HG02759 (cell line): ENCODE results near the gene HUNK.
"Not testable (repeated sequence)": the region's sequence is repeated elsewhere in the genome, so short reads cannot be mapped to it uniquely, and the experiment has no call there.

Experiments used
- ATAC-seq: cut with Tn5 transposase; IDR thresholded peaks from one replicate; pipeline ENCODE4 v1.9.1; 2021; ENCODE audit warnings: mild to moderate bottlenecking, moderate library complexity; ENCODE audit not compliant: unreplicated experiment

Gene HUNK

GRCh38 chr21:31946876-31947550 is 74.2 kb downstream of the HUNK start:
- not testable (repeated sequence) for ATAC-seq

- no peak for ATAC-seq
Observed at GRCh38 chr21:31948676-31949075, 75.9 kb downstream of the HUNK start.

GRCh38 chr21:31952828-31953227 is 80.0 kb downstream of the HUNK start:
- no peak for ATAC-seq

GRCh38 chr21:31957631-31958030 is 84.8 kb downstream of the HUNK start:
- ATAC-seq, result no peak

- no peak for ATAC-seq
Observed at GRCh38 chr21:31959881-31960280, 87.1 kb downstream of the HUNK start.

- ATAC-seq, result no peak
Observed at GRCh38 chr21:31961027-31961426, 88.2 kb downstream of the HUNK start.

GRCh38 chr21:31961704-31962103 is 88.9 kb downstream of the HUNK start:
- no peak for ATAC-seq

GRCh38 chr21:31964692-31965091 is 91.9 kb downstream of the HUNK start:
- no peak for ATAC-seq

- ATAC-seq, result no peak
Observed at GRCh38 chr21:31967334-31967733, 94.5 kb downstream of the HUNK start.

- no peak for ATAC-seq
Observed at GRCh38 chr21:31972622-31973021, 99.8 kb downstream of the HUNK start.

- no peak for ATAC-seq
Observed at GRCh38 chr21:31973402-31973944, 100.7 kb downstream of the HUNK start.

GRCh38 chr21:31974454-31974985 is 101.7 kb downstream of the HUNK start:
- no peak for ATAC-seq

GRCh38 chr21:31975491-31975890 is 102.7 kb downstream of the HUNK start:
- no peak for ATAC-seq

- ATAC-seq, result no peak
Observed at GRCh38 chr21:31977816-31978215, 105.0 kb downstream of the HUNK start.

- ATAC-seq, result no peak
Observed at GRCh38 chr21:31983120-31983519, 110.3 kb downstream of the HUNK start.

GRCh38 chr21:31983554-31983953 is 110.7 kb downstream of the HUNK start:
- ATAC-seq, result no peak

- no peak for ATAC-seq
Observed at GRCh38 chr21:31985398-31985797, 112.6 kb downstream of the HUNK start.

- no peak for ATAC-seq
Observed at GRCh38 chr21:31986035-31986856, 113.4 kb downstream of the HUNK start.

GRCh38 chr21:31987696-31988095 is 114.9 kb downstream of the HUNK start:
- ATAC-seq, result no peak

- ATAC-seq, result no peak
Observed at GRCh38 chr21:31988492-31989290, 115.9 kb downstream of the HUNK start.
